ENCODE measurements around the gene MPRIP. TPM values are rescaled to one million over a fixed set of nuclear protein-coding genes. Genes with fewer than 3 reads are reported as not detected.
A peak's percentile ranks its signal among the peaks of the same experiment; 100 is the strongest.

MPRIP gene
- total and polyA plus RNA-seq, 2 donors (not counting 3 experiments of a cell fraction or from before 2014, with no cell fraction given) = 94.6 to 246 TPM

DNA sequence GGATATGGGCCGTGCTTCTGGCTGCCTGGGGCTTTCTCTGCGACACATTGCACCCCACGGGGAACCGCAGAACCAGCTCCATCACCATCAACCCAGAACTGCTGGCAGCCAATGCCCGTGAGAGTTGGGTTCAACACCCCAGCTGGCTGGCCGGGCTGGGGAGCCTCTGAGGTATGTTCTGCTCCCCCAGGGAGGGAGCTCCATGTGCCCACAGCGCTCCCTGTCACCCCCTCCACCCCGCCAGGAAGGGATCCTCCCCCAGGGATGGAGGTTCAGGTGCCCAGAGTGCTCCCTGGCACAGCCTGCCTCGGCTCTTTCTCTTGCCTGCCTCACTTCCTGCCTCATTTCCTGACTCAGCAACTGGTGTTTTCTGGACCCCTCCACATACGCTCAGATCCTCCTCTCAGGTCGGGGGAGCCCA is 24.2 kb upstream of the MPRIP start:
- Histone ChIP-seq H3K4me2 (ENCODE audit: insufficient read depth, low read length) (no peak overlapping the region), H3K36me3 (ENCODE audit: control insufficient read depth in 2 of 2, extremely low read depth in 1 of 2, insufficient read depth in 2 of 2, low read length in 2 of 2) (no peaks in the 10 kb centered on the region), H2AFZ (ENCODE audit: low read depth, low read length) (no peak overlapping the region), H3K27me3 (ENCODE audit: control insufficient read depth in 2 of 2, insufficient read depth in 2 of 2, low read length in 2 of 2) (no peaks in the 10 kb centered on the region), H3K27ac (ENCODE audit: insufficient read depth, low read depth, low read length) (no peak overlapping the region), H3K9me1 (replicated peaks; ENCODE audit: control insufficient read depth, extremely low read depth, insufficient read depth, low read length) (no peaks in the 10 kb centered on the region), H3K79me2 (ENCODE audit: control insufficient read depth, insufficient read depth, low read length) (no peaks in the 10 kb centered on the region), H3K9ac (replicated peaks; ENCODE audit: extremely low read depth, insufficient read depth, low read length) (no peak overlapping the region), H3K4me1 (ENCODE audit: control insufficient read depth, extremely low read depth, insufficient read depth, low read length) (peaks cover 6% of the 10 kb centered on the region), H3K4me3 (replicated peaks in 1 of 3; ENCODE audit: insufficient read depth in 1 of 3, low read depth in 1 of 3, low read length in 3 of 3) (no peak overlapping the region), H3K9me3 (replicated peaks; ENCODE audit: control insufficient read depth, insufficient read depth, low read length) (no peaks in the 10 kb centered on the region), H4K20me1 (replicated peaks; ENCODE audit: control insufficient read depth, extremely low read depth, insufficient read depth, low read length) (no peaks in the 10 kb centered on the region)
- DNase-seq (ENCODE audit: low read depth, low spot score) (no peak), FAIRE-seq (peak; percentile 40)
- dilution Hi-C loops (cut with MboI; ENCODE audit: extremely low pct_ligation_motif_present, low sequenced_read_pairs) = no loop called here
- BruUV-seq (replicated peaks) = no TSS peak
- intact Hi-C loops (cut with micrococcal nuclease) = no loop called here
- TF ChIP-seq EZH2 (IDR thresholded peaks at IDR 0.05; ENCODE audit: borderline replicate concordance, low read depth, low read length, severe bottlenecking) = no peak
- ChIA-PET CTCF (no interaction called here), POLR2A (no interaction called here)

DNA sequence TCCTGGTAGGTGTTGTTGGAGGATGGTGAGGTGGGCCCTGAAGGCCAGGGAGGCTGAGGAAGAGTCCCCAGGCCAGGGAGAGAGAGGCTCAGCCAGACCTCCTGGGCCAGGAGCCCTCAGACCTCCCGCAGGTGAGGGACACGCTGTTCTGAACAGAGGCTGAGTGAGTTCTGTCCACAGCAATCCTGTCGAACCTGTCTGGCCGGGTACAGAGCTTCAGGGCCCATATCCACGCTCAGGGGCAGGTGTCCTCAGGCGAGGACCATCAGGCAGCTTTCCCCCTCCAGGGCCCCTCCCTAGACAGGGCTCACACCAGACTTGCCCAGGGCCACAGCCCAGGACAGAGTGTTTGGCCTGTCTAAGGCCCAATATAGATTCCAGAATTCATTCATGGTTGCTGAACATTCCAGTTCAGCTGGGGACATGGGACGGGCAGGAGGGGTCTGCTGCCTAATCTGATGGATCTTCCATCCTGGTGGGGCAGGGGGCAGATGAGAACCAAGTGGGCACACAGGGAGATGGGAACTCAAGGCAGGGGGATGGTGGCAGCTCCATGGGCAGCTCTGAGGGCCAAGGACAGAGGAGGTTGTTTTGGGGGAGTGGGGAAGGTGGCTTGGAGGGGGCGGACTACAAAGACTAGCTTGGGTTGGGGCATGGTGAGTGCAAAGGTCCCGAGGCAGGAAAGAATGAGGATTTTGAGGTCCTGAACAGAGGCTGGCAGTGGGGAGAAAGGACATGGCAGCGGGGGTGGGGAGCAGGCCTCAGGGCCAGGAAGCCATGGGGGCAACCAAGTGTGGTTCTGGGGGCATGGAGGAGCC is 23.4 kb upstream of the MPRIP start:
- Histone ChIP-seq H3K9me3 (replicated peaks; ENCODE audit: control insufficient read depth, insufficient read depth, low read length) (no peaks in the 10 kb centered on the region), H3K4me2 (ENCODE audit: insufficient read depth, low read length) (no peak overlapping the region), H3K9me1 (replicated peaks; ENCODE audit: control insufficient read depth, extremely low read depth, insufficient read depth, low read length) (no peaks in the 10 kb centered on the region), H3K79me2 (ENCODE audit: control insufficient read depth, insufficient read depth, low read length) (no peaks in the 10 kb centered on the region), H4K20me1 (replicated peaks; ENCODE audit: control insufficient read depth, extremely low read depth, insufficient read depth, low read length) (no peaks in the 10 kb centered on the region), H3K4me1 (ENCODE audit: control insufficient read depth, extremely low read depth, insufficient read depth, low read length) (peaks cover 6% of the 10 kb centered on the region), H3K27ac (ENCODE audit: insufficient read depth, low read depth, low read length) (no peak overlapping the region), H3K27me3 (ENCODE audit: control insufficient read depth in 2 of 2, insufficient read depth in 2 of 2, low read length in 2 of 2) (no peaks in the 10 kb centered on the region), H2AFZ (ENCODE audit: low read depth, low read length) (no peak overlapping the region), H3K36me3 (ENCODE audit: control insufficient read depth in 2 of 2, extremely low read depth in 1 of 2, insufficient read depth in 2 of 2, low read length in 2 of 2) (no peaks in the 10 kb centered on the region), H3K4me3 (replicated peaks in 1 of 3; ENCODE audit: insufficient read depth in 1 of 3, low read depth in 1 of 3, low read length in 3 of 3) (no peak overlapping the region), H3K9ac (replicated peaks; ENCODE audit: extremely low read depth, insufficient read depth, low read length) (no peak overlapping the region)
- POLR2A ChIA-PET = no interaction called here
- DNase-seq (ENCODE audit: low read depth, low spot score) (no peak), FAIRE-seq (no peak)
- no TSS peak for BruUV-seq (replicated peaks)
- CTCF ChIA-PET = no interaction called here
- intact Hi-C loops (cut with micrococcal nuclease) (no loop called here), dilution Hi-C loops (cut with MboI; ENCODE audit: extremely low pct_ligation_motif_present, low sequenced_read_pairs) (no loop called here)
- TF ChIP-seq POLR2AphosphoS5 (IDR thresholded peaks at IDR 0.05; ENCODE audit: insufficient read depth, low read depth, low read length) (no peak), MYC (IDR thresholded peaks at IDR 0.05; ENCODE audit: low read depth, low read length) (no peak), EZH2 (IDR thresholded peaks at IDR 0.05; ENCODE audit: borderline replicate concordance, low read depth, low read length, severe bottlenecking) (no peak), JUN (IDR thresholded peaks at IDR 0.05; ENCODE audit: borderline replicate concordance, insufficient read depth, insufficient read length, low read depth) (no peak), MAX (IDR thresholded peaks at IDR 0.05; ENCODE audit: insufficient read depth, insufficient read length) (no peak), FOS (IDR thresholded peaks at IDR 0.05; ENCODE audit: borderline replicate concordance, insufficient read depth, low read length) (no peak), GATA2 (IDR thresholded peaks at IDR 0.05; ENCODE audit: insufficient read depth, insufficient read length, low read depth, low read length) (no peak), CTCF (IDR thresholded peaks at IDR 0.05; ENCODE audit: extremely low read depth in 1 of 2, insufficient read depth in 1 of 2, low read depth in 1 of 2, low read length in 2 of 2) (no peak), POLR2A (IDR thresholded peaks at IDR 0.05; ENCODE audit: low read depth, low read length) (no peak)

Data from endothelial cell of umbilical vein (primary cell).